IMR-90 (cell line): ENCODE data around the gene SLC38A1. TPM values are rescaled to one million over a fixed set of nuclear protein-coding genes. Genes with fewer than 3 reads are reported as not detected.

Source experiments
- ATAC-seq: fragments of 200-7000 bp; cut with Tn5 transposase; 2 replicates; pipeline ENCODE4 v1.9.1; 2020; ENCODE audit warnings: low read depth, mild to moderate bottlenecking, moderate library complexity
- BruUV-seq: library from RNA; stranded (reverse); fragments of 400-500 nt; replicated peaks from 2 replicates; lab custom pipeline; 2021; lab: Mats Ljungman, UMichigan
- CTCF ChIA-PET: fragments of 300-600 bp; formaldehyde crosslinking; extraction: SDS; loops from one replicate; lab custom pipeline; 2021; ENCODE audit warnings: antibody characterized with exemption; lab: Yijun Ruan, JAX
- POLR2A ChIA-PET: fragments of 300-600 bp; sonication (Branson Sonifier 250); formaldehyde crosslinking; loops from one replicate; lab custom pipeline; 2022; ENCODE audit warnings: antibody characterized with exemption; ENCODE audit not compliant: unreplicated experiment; lab: Charles Lee
- DNase-seq: peaks from one replicate; pipeline ENCODE4 v3.0.0; 2013
- H2AFZ ChIP-seq: replicated peaks from 2 replicates; pipeline ENCODE3; 2013; ENCODE audit warnings: low read length, mild to moderate bottlenecking; ENCODE audit not compliant: poor library complexity
- H2AK5ac ChIP-seq: 2 replicates; pipeline ENCODE4 v1.6.1; 2013; ENCODE audit warnings: low read depth, low read length, inconsistent platforms
- H2AK9ac ChIP-seq: replicated peaks from 2 replicates; pipeline ENCODE3; 2013; ENCODE audit warnings: mild to moderate bottlenecking, low read depth, low read length, moderate library complexity; ENCODE audit not compliant: poor library complexity
- H2BK120ac ChIP-seq: 2 replicates; pipeline ENCODE4 v1.6.1; 2013; ENCODE audit warnings: low read depth, low read length, inconsistent platforms
- H2BK15ac ChIP-seq: 3 replicates; pipeline ENCODE4 v1.6.1; 2013; ENCODE audit warnings: low read depth, low read length, inconsistent platforms
- H2BK20ac ChIP-seq: 2 replicates; pipeline ENCODE4 v1.6.1; 2013; ENCODE audit warnings: low read depth, mild to moderate bottlenecking, inconsistent platforms, low read length, moderate library complexity
- H2BK5ac ChIP-seq: 2 replicates; pipeline ENCODE4 v1.6.1; 2013; ENCODE audit warnings: mild to moderate bottlenecking, low read depth, low read length, inconsistent platforms; ENCODE audit not compliant: poor library complexity, severe bottlenecking
- H3K14ac ChIP-seq: replicated peaks from 2 replicates; pipeline ENCODE4 v1.6.1; 2013; ENCODE audit warnings: low read depth, low read length, inconsistent platforms
- H3K18ac ChIP-seq: 2 replicates; pipeline ENCODE4 v1.6.1; 2013; ENCODE audit warnings: low read depth, low read length, control low read depth
- H3K23ac ChIP-seq: 2 replicates; pipeline ENCODE4 v1.6.1; 2013; ENCODE audit warnings: low read depth, low read length, inconsistent platforms
- H3K27ac ChIP-seq: 2 replicates; pipeline ENCODE4 v1.5.1; 2013; ENCODE audit warnings: mild to moderate bottlenecking, control low read depth, low read length; ENCODE audit not compliant: insufficient read depth
- H3K27me3 ChIP-seq: 2 replicates; pipeline ENCODE4 v1.6.1; 2013; ENCODE audit warnings: low read length; ENCODE audit not compliant: control insufficient read depth, insufficient read depth
- H3K36me3 ChIP-seq: 2 replicates; pipeline ENCODE4 v1.6.1; 2013; ENCODE audit warnings: low read length, mixed read lengths; ENCODE audit not compliant: control insufficient read depth, insufficient read depth
- H3K4ac ChIP-seq: 2 replicates; pipeline ENCODE4 v1.6.1; 2013; ENCODE audit warnings: low read depth, low read length, inconsistent platforms
- H3K4me1 ChIP-seq: 2 replicates; pipeline ENCODE4 v1.6.1; 2013; ENCODE audit warnings: low read length, mixed read lengths; ENCODE audit not compliant: control insufficient read depth, insufficient read depth
- H3K4me2 ChIP-seq: 2 replicates; pipeline ENCODE4 v1.6.1; 2013; ENCODE audit warnings: low read depth, mild to moderate bottlenecking, control low read depth, low read length, moderate library complexity
- H3K4me3 ChIP-seq: 2 replicates; pipeline ENCODE4 v1.5.1; 2013; ENCODE audit warnings: low read depth, mild to moderate bottlenecking, control low read depth, low read length, moderate library complexity; ENCODE audit not compliant: insufficient read depth
- H3K56ac ChIP-seq: 2 replicates; pipeline ENCODE4 v1.6.1; 2013; ENCODE audit warnings: low read length, inconsistent platforms; ENCODE audit not compliant: insufficient read depth; ENCODE audit errors: extremely low read depth
- H3K79me1 ChIP-seq, 2 experiments: 2 replicates each; pipeline ENCODE4 v1.6.1; 2013; ENCODE audit warnings: low read length in 2 of 2, inconsistent platforms in 1 of 2, low read depth in 1 of 2
- H3K9ac ChIP-seq: 2 replicates; pipeline ENCODE4 v1.6.1; 2013; ENCODE audit warnings: low read depth, low read length, control low read depth
- H3K9me1 ChIP-seq: 2 replicates; pipeline ENCODE4 v1.6.1; 2013; ENCODE audit warnings: low read length, inconsistent platforms; ENCODE audit not compliant: insufficient read depth
- H3K9me3 ChIP-seq: 2 replicates; pipeline ENCODE4 v1.6.1; 2013; ENCODE audit warnings: low read length; ENCODE audit not compliant: control insufficient read depth, insufficient read depth
- H4K20me1 ChIP-seq: 2 replicates; pipeline ENCODE4 v1.6.1; 2013; ENCODE audit warnings: low read length, inconsistent platforms; ENCODE audit not compliant: insufficient read depth
- H4K5ac ChIP-seq: 2 replicates; pipeline ENCODE4 v1.6.1; 2013; ENCODE audit warnings: mild to moderate bottlenecking, low read depth, low read length, control low read depth
- H4K8ac ChIP-seq, 2 experiments: 2 replicates each; pipeline ENCODE4 v1.6.1; 2013; ENCODE audit warnings: low read depth in 2 of 2, low read length in 2 of 2, control low read depth in 1 of 2, inconsistent platforms in 1 of 2
- H4K91ac ChIP-seq: 2 replicates; pipeline ENCODE4 v1.6.1; 2013; ENCODE audit warnings: low read depth, low read length, inconsistent platforms; ENCODE audit not compliant: insufficient read depth
- BHLHE40 ChIP-seq: fragments of 150-350 bp; IDR thresholded peaks from 2 replicates; pipeline ENCODE4 v1.6.1; 2016; ENCODE audit warnings: mild to moderate bottlenecking, low read depth, low read length
- CEBPB ChIP-seq: IDR thresholded peaks from 2 replicates; pipeline ENCODE4 v1.6.1; 2012; ENCODE audit warnings: low read depth, low read length, improper control_type of control experiment
- CHD1 ChIP-seq: IDR thresholded peaks from 2 replicates; pipeline ENCODE4 v1.6.1; 2012; ENCODE audit warnings: low read depth, low read length, improper control_type of control experiment
- CTCF ChIP-seq: conservative IDR thresholded peaks from 2 replicates; pipeline ENCODE4 v1.5.1; 2012; ENCODE audit warnings: mild to moderate bottlenecking, low read depth, low read length, improper control_type of control experiment
- ELK1 ChIP-seq: fragments of 150-350 bp; IDR thresholded peaks from 2 replicates; pipeline ENCODE4 v1.6.1; 2016; ENCODE audit warnings: low read depth, mild to moderate bottlenecking, low read length, moderate library complexity, borderline replicate concordance
- FOS ChIP-seq: fragments of 150-350 bp; IDR thresholded peaks from 2 replicates; pipeline ENCODE4 v1.6.1; 2016; ENCODE audit warnings: low read depth, low read length
- MAFK ChIP-seq: IDR thresholded peaks from 2 replicates; pipeline ENCODE4 v1.6.1; 2012; ENCODE audit warnings: low read depth, low read length, improper control_type of control experiment
- MAZ ChIP-seq: IDR thresholded peaks from 2 replicates; pipeline ENCODE4 v1.6.1; 2012; ENCODE audit warnings: low read depth, mild to moderate bottlenecking, low read length, improper control_type of control experiment, moderate library complexity, borderline replicate concordance
- MXI1 ChIP-seq: IDR thresholded peaks from 2 replicates; pipeline ENCODE4 v1.6.1; 2012; ENCODE audit warnings: low read depth, mild to moderate bottlenecking, low read length, moderate library complexity, borderline replicate concordance
- NFE2L2 ChIP-seq: fragments of 150-350 bp; IDR thresholded peaks from 2 replicates; pipeline ENCODE4 v1.6.1; 2016; ENCODE audit warnings: low read depth, mild to moderate bottlenecking, low read length
- POLR2A ChIP-seq: IDR thresholded peaks from 2 replicates; pipeline ENCODE4 v1.6.1; 2012; ENCODE audit warnings: mild to moderate bottlenecking, low read depth, low read length
- RAD21 ChIP-seq: IDR thresholded peaks from 2 replicates; pipeline ENCODE4 v1.6.1; 2012; ENCODE audit warnings: low read length, improper control_type of control experiment
- RCOR1 ChIP-seq: IDR thresholded peaks from 2 replicates; pipeline ENCODE4 v1.6.1; 2012; ENCODE audit warnings: mild to moderate bottlenecking, low read length, improper control_type of control experiment; ENCODE audit not compliant: insufficient replicate concordance
- RFX5 ChIP-seq: IDR thresholded peaks from 2 replicates; pipeline ENCODE4 v1.8.0; 2012; ENCODE audit warnings: low read depth, mild to moderate bottlenecking, low read length, moderate library complexity
- SMC3 ChIP-seq: fragments of 150-350 bp; IDR thresholded peaks from 2 replicates; pipeline ENCODE4 v1.6.1; 2016; ENCODE audit warnings: low read depth, mild to moderate bottlenecking, antibody characterized with exemption, low read length, moderate library complexity
- USF2 ChIP-seq: fragments of 150-350 bp; IDR thresholded peaks from 2 replicates; pipeline ENCODE4 v1.6.1; 2017; ENCODE audit warnings: mild to moderate bottlenecking, antibody characterized with exemption, low read length, low read depth
- WGBS, 2 experiments: methylation state at CpG; one replicate each; pipeline versions ENCODE4 v1.1.5 to v1.1.7; 2013; ENCODE audit warnings: missing lambda C conversion rate in 2 of 2; ENCODE audit not compliant: insufficient read length in 1 of 2; ENCODE audit errors: extremely low coverage in 2 of 2; 5-methylcytosine and 5-hydroxymethylcytosine counted together
- dilution Hi-C: fragments of 300-500 bp; cut with HindIII; formaldehyde crosslinking; loops from one replicate; pipeline ENCODE4 v1.14.3; 2018; ENCODE audit warnings: low sequenced_read_pairs; ENCODE audit not compliant: unreplicated experiment
- in situ Hi-C: fragments of 300-500 bp; cut with MboI; formaldehyde crosslinking; loops from 3 replicates; pipeline ENCODE4 v1.14.3; 2019; ENCODE audit warnings: low sequenced_read_pairs, inconsistent platforms, mixed read lengths
- intact Hi-C: fragments of 100-400 bp; cut with micrococcal nuclease; formaldehyde crosslinking; loops from 2 replicates; pipeline ENCODE4 v1.10.0; 2022
- polyA plus RNA-seq, 3 experiments: library from polyadenylated mRNA; depleted of rRNA; stranded (reverse); fragments of >200 nt; gene quantifications; 2 replicates each; pipeline ENCODE4 v1.2.3, GENCODE V29; 2012; ENCODE audit warnings: low replicate concordance in 1 of 3
- total RNA-seq: library from RNA; depleted of rRNA; stranded (reverse); fragments of >200 nt; gene quantifications from 2 replicates; pipeline ENCODE4 v1.2.3, GENCODE V29; 2012

SLC38A1 gene
- total and polyA plus RNA-seq, 2 of the 4 experiments (the other 2 are of a cell fraction): 22.8 to 61.5 TPM

- no peak overlapping the region for H3K18ac ChIP-seq
- no peak overlapping the region for H2AFZ ChIP-seq
- no peaks in the 10 kb centered on the region for H4K20me1 ChIP-seq
- H4K5ac ChIP-seq: no peak overlapping the region
- no peaks in the 10 kb centered on the region for H3K4me1 ChIP-seq
- no peak overlapping the region for H2BK5ac ChIP-seq
- H4K91ac ChIP-seq: no peak overlapping the region
- no peak overlapping the region for H3K27ac ChIP-seq
- H3K14ac ChIP-seq: no peak overlapping the region
- H3K79me1 ChIP-seq: no peaks in the 10 kb centered on the region
- no peak overlapping the region for H3K23ac ChIP-seq
- DNase-seq: no peak
- no peaks in the 10 kb centered on the region for H3K9me1 ChIP-seq
- no peak overlapping the region for H2AK9ac ChIP-seq
- intact Hi-C loops (loop anchor here (10.0 kb wide), 1 partner anchor 1237 kb away; no protein-coding TSS in a partner anchor), in situ Hi-C loops (no loop called here), dilution Hi-C loops (no loop called here)
- no peaks in the 10 kb centered on the region for H3K27me3 ChIP-seq
- H2BK15ac ChIP-seq: no peak overlapping the region
- CTCF ChIA-PET: no interaction called here
- H2AK5ac ChIP-seq: no peak overlapping the region
- H3K9ac ChIP-seq: no peak overlapping the region
- no peak overlapping the region for H2BK20ac ChIP-seq
- no peak for ATAC-seq
- H3K4me2 ChIP-seq: no peak overlapping the region
- H3K9me3 ChIP-seq: no peaks in the 10 kb centered on the region
- H3K56ac ChIP-seq: no peak overlapping the region
- no peak overlapping the region for H4K8ac ChIP-seq
- no peaks in the 10 kb centered on the region for H3K36me3 ChIP-seq
- no TSS peak for BruUV-seq
- no peak overlapping the region for H3K4ac ChIP-seq
- WGBS, 2 experiments: 33% methylated on average over 1 of the region's 5 CpGs; no CpG with 5 or more reads in 1 of the 2 experiments
- no peak overlapping the region for H2BK120ac ChIP-seq
- TF ChIP-seq MAFK (no peak), ELK1 (no peak), USF2 (no peak), POLR2A (no peak), CTCF (no peak), CHD1 (no peak), NFE2L2 (no peak), MAZ (no peak), SMC3 (no peak), FOS (no peak), CEBPB (no peak), RFX5 (no peak), MXI1 (no peak), RAD21 (no peak), BHLHE40 (no peak), RCOR1 (no peak)
- H3K4me3 ChIP-seq: no peak overlapping the region
- POLR2A ChIA-PET: no interaction called here
Observed at GRCh38 chr12:46318037-46318436, 49.2 kb upstream of the SLC38A1 start.
